HCT116 (cell line): ENCODE measurements around the gene CCDC121. TPM values are rescaled to one million over a fixed set of nuclear protein-coding genes. Genes with fewer than 3 reads are reported as not detected.

ENCODE experiments used
- ATAC-seq: fragments of 200-7000 bp; cut with Tn5 transposase; 2 replicates; pipeline ENCODE4 v1.9.1; 2020; ENCODE audit warnings: mild to moderate bottlenecking, moderate library complexity
- BruUV-seq: library from RNA; stranded (reverse); fragments of 400-500 nt; replicated peaks from 2 replicates; lab custom pipeline; 2021; lab: Mats Ljungman, UMichigan
- CTCF ChIA-PET: fragments of 300-600 bp; sonication (Branson Sonifier 250); formaldehyde crosslinking; loops from one replicate; lab custom pipeline; 2021; ENCODE audit warnings: antibody characterized with exemption; lab: Charles Lee
- POLR2A ChIA-PET: fragments of 300-600, 350-600 bp; sonication (Branson Sonifier 250); formaldehyde crosslinking; loops from one replicate; lab custom pipeline; 2021; ENCODE audit warnings: antibody characterized with exemption; lab: Charles Lee
- RAD21 ChIA-PET, 2 experiments: fragments of 300-600 bp; sonication (Branson Sonifier 250); formaldehyde crosslinking; loops; one replicate each; lab custom pipeline; 2023; ENCODE audit warnings: low total read pairs in 2 of 2; ENCODE audit not compliant: uncharacterized antibody in 2 of 2, unreplicated experiment in 2 of 2, low non-redundant PET in 1 of 2; lab: Charles Lee
- DNase-seq: peaks from one replicate; pipeline ENCODE4 v3.0.0-alpha.2; 2010; ENCODE audit warnings: low read depth, low spot score
- H2AFZ ChIP-seq: fragments of 200-600 bp; shearing (Covaris generic), sonication (generic); 2 replicates; pipeline ENCODE4 v1.6.1; 2017; ENCODE audit warnings: low read depth, mixed run types, mixed read lengths, antibody characterized with exemption, low read length; ENCODE audit not compliant: poor library complexity, severe bottlenecking
- H3K27ac ChIP-seq: 2 replicates; pipeline ENCODE4 v1.5.1; 2012; ENCODE audit warnings: low read depth, low read length
- H3K27me3 ChIP-seq: fragments of 200-600 bp; sonication (generic); 2 replicates; pipeline ENCODE4 v1.6.1; 2016; ENCODE audit warnings: mixed run types, low read length, mixed read lengths; ENCODE audit not compliant: insufficient read depth
- H3K36me3 ChIP-seq, 2 experiments: fragments of 200-500 bp in 1 of 2; fragments of 200-600 bp in 1 of 2; sonication (Bioruptor generic) in 1 of 2; sonication (generic) in 1 of 2; 2 replicates each; pipeline versions ENCODE4 v1.5.1 to v1.6.1; 2014 to 2016; ENCODE audit warnings: low read length in 2 of 2, inconsistent platforms in 1 of 2, mixed read lengths in 1 of 2, mixed run types in 1 of 2; ENCODE audit not compliant: insufficient read depth in 2 of 2, control insufficient read depth in 1 of 2
- H3K4me1 ChIP-seq, 2 experiments: fragments of 200-600 bp in 1 of 2; sonication (generic) in 1 of 2; 2 replicates each; pipeline versions ENCODE4 v1.5.1 to v1.6.1; 2012 to 2017; ENCODE audit warnings: low read length in 2 of 2, inconsistent platforms in 1 of 2, mild to moderate bottlenecking in 1 of 2, mixed read lengths in 1 of 2, mixed run types in 1 of 2, moderate library complexity in 1 of 2; ENCODE audit not compliant: insufficient read depth in 2 of 2, control insufficient read depth in 1 of 2
- H3K4me2 ChIP-seq: fragments of 200-600 bp; sonication (generic); 2 replicates; pipeline ENCODE4 v1.6.1; 2017; ENCODE audit warnings: mixed run types, low read length, mixed read lengths
- H3K4me3 ChIP-seq, 2 experiments: fragments of 200-600 bp in 1 of 2; sonication (generic) in 1 of 2; replicated peaks in 1 of 2; 2 replicates each; pipeline ENCODE4 v1.5.1; 2011 to 2016; ENCODE audit warnings: low read length in 2 of 2, control low read depth in 1 of 2, low read depth in 1 of 2, mild to moderate bottlenecking in 1 of 2, mixed read lengths in 1 of 2, mixed run types in 1 of 2
- H3K79me2 ChIP-seq: fragments of 200-600 bp; sonication (generic); 2 replicates; pipeline ENCODE4 v1.6.1; 2017; ENCODE audit warnings: mild to moderate bottlenecking, mixed run types, low read length, moderate library complexity, mixed read lengths; ENCODE audit not compliant: insufficient read depth
- H3K9ac ChIP-seq: fragments of 200-600 bp; sonication (generic); 2 replicates; pipeline ENCODE4 v1.6.1; 2016; ENCODE audit warnings: low read length, mixed read lengths
- H3K9me2 ChIP-seq: fragments of 200-600 bp; sonication (generic), shearing (Covaris generic); 2 replicates; pipeline ENCODE4 v1.6.1; 2017; ENCODE audit warnings: mixed run types, mild to moderate bottlenecking, moderate library complexity; ENCODE audit not compliant: insufficient read depth
- H3K9me3 ChIP-seq, 2 experiments: fragments of 200-500 bp in 1 of 2; fragments of 200-600 bp in 1 of 2; sonication (Bioruptor generic) in 1 of 2; sonication (generic) in 1 of 2; 2 replicates each; pipeline ENCODE4 v1.6.1; 2014 to 2017; ENCODE audit warnings: low read length in 2 of 2, mixed read lengths in 2 of 2, inconsistent platforms in 1 of 2, low read depth in 1 of 2, mild to moderate bottlenecking in 1 of 2, mixed run types in 1 of 2, moderate library complexity in 1 of 2; ENCODE audit not compliant: control insufficient read depth in 1 of 2, insufficient read depth in 1 of 2
- H4K20me1 ChIP-seq: fragments of 200-600 bp; sonication (generic), shearing (Covaris generic); 2 replicates; pipeline ENCODE4 v1.6.1; 2017; ENCODE audit warnings: mixed run types, mild to moderate bottlenecking, moderate library complexity; ENCODE audit not compliant: insufficient read depth
- CBX3 ChIP-seq: IDR thresholded peaks from 2 replicates; pipeline ENCODE4 v1.6.1; 2012; ENCODE audit warnings: low read depth
- EZH2phosphoT487 ChIP-seq: fragments of 200-600 bp; IDR thresholded peaks from 2 replicates; pipeline ENCODE4 v1.6.1; 2018; ENCODE audit warnings: antibody characterized with exemption, borderline replicate concordance
- FOSL1 ChIP-seq: IDR thresholded peaks from 2 replicates; pipeline ENCODE4 v1.6.1; 2012; ENCODE audit warnings: low read depth
- SIN3A ChIP-seq: IDR thresholded peaks from 2 replicates; pipeline ENCODE4 v1.6.1; 2012; ENCODE audit warnings: low read depth
- SP1 ChIP-seq: IDR thresholded peaks from 2 replicates; pipeline ENCODE4 v1.6.1; 2012; ENCODE audit warnings: low read depth
- YY1 ChIP-seq: IDR thresholded peaks from 2 replicates; pipeline ENCODE4 v1.6.1; 2011; ENCODE audit warnings: low read length, low read depth, moderate library complexity, mild to moderate bottlenecking; ENCODE audit not compliant: insufficient replicate concordance; ENCODE audit errors: extremely low read depth
- intact Hi-C: fragments of 100-400 bp; cut with micrococcal nuclease; formaldehyde crosslinking; loops from 2 replicates; pipeline ENCODE4 v1.10.0; 2022
- total RNA-seq: library from RNA; stranded (reverse); gene quantifications from one replicate; pipeline ENCODE4 v1.2.1, GENCODE V29; 2021; ENCODE audit not compliant: unreplicated experiment

CCDC121 gene
- total RNA-seq, 1 experiment from 2014 or later: 2.1 TPM

GRCh38 chr2:27587025-27587424 lies 41.8 kb downstream of the CCDC121 start:
- H3K4me2 ChIP-seq: no peak overlapping the region
- no peak overlapping the region for H3K9ac ChIP-seq
- H3K9me3 ChIP-seq: no peaks in the 10 kb centered on the region
- H3K27me3 ChIP-seq: no peaks in the 10 kb centered on the region
- 0 out of 2 replicates have a peak, but pooled peaks cover 10% of the 10 kb centered on the region for H4K20me1 ChIP-seq
- TF ChIP-seq EZH2phosphoT487 (no peak), SIN3A (no peak), CBX3 (no peak)
- TF ChIP-seq, all 23 proteins: peak for 0
- ChIA-PET CTCF (no interaction called here), RAD21 (no interaction called here), POLR2A (no interaction called here)
- no peak for ATAC-seq
- Histone ChIP-seq H3K9me2 (no peaks in the 10 kb centered on the region), H3K36me3 (no peaks in the 10 kb centered on the region), H2AFZ (no peak overlapping the region), H3K4me1 (peaks cover 0 to 19% of the 10 kb centered on the region in 2 experiments; a peak in 2 of 4 replicates), H3K27ac (no peak overlapping the region), H3K4me3 (no peak overlapping the region), H3K79me2 (peaks cover 91% of the 10 kb centered on the region)
- intact Hi-C loops: loop anchor here (10.0 kb wide), 1 partner anchor 162 kb away; the partner anchor contains the start of gene NRBP1
- BruUV-seq: no TSS peak
- DNase-seq: no peak

DNA sequence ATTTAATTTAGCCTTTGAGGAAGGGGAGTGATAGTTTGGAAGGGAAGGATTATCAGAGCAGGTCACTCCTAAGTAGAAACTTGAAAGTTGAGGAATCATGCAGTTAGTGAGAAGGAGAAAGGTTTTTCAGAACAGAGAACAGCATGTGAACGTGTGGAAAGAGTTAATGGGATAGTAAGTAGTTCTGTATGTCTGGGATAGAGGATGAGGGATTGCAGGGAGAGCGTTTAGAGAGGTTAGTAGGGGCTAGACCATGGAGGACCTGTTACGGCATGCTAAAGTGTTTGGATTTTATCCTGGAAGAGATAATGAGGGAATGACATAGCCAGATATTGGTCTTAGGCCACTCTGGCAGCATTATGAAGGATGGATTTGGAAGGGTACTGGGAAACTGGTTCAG lies 44.2 kb downstream of the CCDC121 start:
- no peak overlapping the region for H3K9ac ChIP-seq
- H3K9me3 ChIP-seq: no peaks in the 10 kb centered on the region
- no peaks in the 10 kb centered on the region for H3K27me3 ChIP-seq
- H3K4me2 ChIP-seq: peak overlapping the region; percentile 96
- H3K79me2 ChIP-seq: peaks cover 67% of the 10 kb centered on the region
- no peak for TF ChIP-seq CBX3
- TF ChIP-seq FOSL1: no peak
- TF ChIP-seq SP1: no peak
- TF ChIP-seq YY1: no peak
- no peak overlapping the region for H3K27ac ChIP-seq
- H3K4me3 ChIP-seq: peak overlapping the region in 1 of 2 experiments; percentile 94; a peak in 3 of 4 replicates
- ATAC-seq: no peak
- CTCF ChIA-PET: no interaction called here
- H3K4me1 ChIP-seq: peaks cover 0 to 19% of the 10 kb centered on the region in 2 experiments; a peak in 2 of 4 replicates
- 0 out of 2 replicates have a peak, but pooled peaks cover 10% of the 10 kb centered on the region for H4K20me1 ChIP-seq
- RAD21 ChIA-PET: no interaction called here
- no TSS peak for BruUV-seq
- intact Hi-C loops: loop anchor here (10.0 kb wide), 1 partner anchor 160 kb away; the partner anchor contains the start of gene NRBP1
- H3K9me2 ChIP-seq: no peaks in the 10 kb centered on the region
- POLR2A ChIA-PET: no interaction called here
- no peak overlapping the region for H2AFZ ChIP-seq
- DNase-seq: no peak
- H3K36me3 ChIP-seq: no peaks in the 10 kb centered on the region
